H1 (cell line): ENCODE results near the gene XDH. TPM values are rescaled to one million over a fixed set of nuclear protein-coding genes. Genes with fewer than 3 reads are reported as not detected.

Experiments
- CTCF ChIA-PET: fragments of 300-600 bp; sonication (Branson Sonifier 250); formaldehyde crosslinking; loops from one replicate; lab custom pipeline; 2021; ENCODE audit not compliant: partially characterized antibody; lab: Charles Lee
- POLR2A ChIA-PET: fragments of 300-600 bp; sonication (Branson Sonifier 250); formaldehyde crosslinking; loops from one replicate; lab custom pipeline; 2021; ENCODE audit warnings: inconsistent platforms; ENCODE audit not compliant: partially characterized antibody; lab: Charles Lee
- DNase-seq, 2 experiments: peaks; one replicate each; pipeline versions ENCODE4 v3.0.0 to v3.0.0-alpha.2; 2010 to 2022; ENCODE audit warnings: low spot score in 2 of 2, low read depth in 1 of 2, mixed read lengths in 1 of 2
- FAIRE-seq: peaks from 2 replicates; lab custom pipeline; 2011; peaks lifted over from hg19 to GRCh38; lab: Jason Lieb, UNC
- H2AFZ ChIP-seq: 2 replicates; pipeline ENCODE4 v1.8.1; 2012; ENCODE audit warnings: low read length, inconsistent platforms
- H2AK5ac ChIP-seq: 2 replicates; pipeline ENCODE4 v1.6.1; 2013; ENCODE audit warnings: low read depth, low read length
- H2BK120ac ChIP-seq: replicated peaks from 2 replicates; pipeline ENCODE3; 2013; ENCODE audit warnings: low read depth, low read length, inconsistent platforms
- H2BK12ac ChIP-seq: 2 replicates; pipeline ENCODE4 v1.6.1; 2013; ENCODE audit warnings: low read depth, low read length
- H2BK15ac ChIP-seq: 2 replicates; pipeline ENCODE4 v1.6.1; 2013; ENCODE audit warnings: low read length
- H2BK20ac ChIP-seq: 2 replicates; pipeline ENCODE4 v1.6.1; 2013; ENCODE audit warnings: low read length
- H2BK5ac ChIP-seq: 2 replicates; pipeline ENCODE4 v1.6.1; 2013; ENCODE audit warnings: low read depth, low read length
- H3K14ac ChIP-seq: 2 replicates; pipeline ENCODE4 v1.6.1; 2013; ENCODE audit warnings: inconsistent platforms; ENCODE audit not compliant: insufficient read length
- H3K18ac ChIP-seq: 2 replicates; pipeline ENCODE4 v1.6.1; 2013; ENCODE audit warnings: low read length; ENCODE audit errors: extremely low read depth
- H3K23ac ChIP-seq: 2 replicates; pipeline ENCODE4 v1.6.1; 2013; ENCODE audit warnings: inconsistent platforms; ENCODE audit not compliant: insufficient read length
- H3K23me2 ChIP-seq: 2 replicates; pipeline ENCODE4 v1.6.1; 2013; ENCODE audit warnings: low read depth, low read length
- H3K27ac ChIP-seq: 2 replicates; pipeline ENCODE4 v1.6.1; 2011; ENCODE audit warnings: low read depth, low read length, inconsistent platforms
- H3K27me3 ChIP-seq, 4 experiments: replicated peaks in 1 of 4; 1 replicate in 1 of 4; 2 replicates in 3 of 4; pipeline versions ENCODE4 v1.6.1 to v1.8.1; 2011 to 2013; ENCODE audit warnings: low read length in 3 of 4, mild to moderate bottlenecking in 3 of 4, inconsistent platforms in 2 of 4, mixed read lengths in 2 of 4, moderate library complexity in 1 of 4; ENCODE audit not compliant: control insufficient read depth in 3 of 4, insufficient read depth in 3 of 4; ENCODE audit errors: extremely low read depth in 1 of 4
- H3K36me3 ChIP-seq, 4 experiments: 2 replicates each; pipeline versions ENCODE4 v1.6.1 to v1.8.1; 2011 to 2013; ENCODE audit warnings: mild to moderate bottlenecking in 4 of 4, low read length in 3 of 4, moderate library complexity in 2 of 4, control low read depth in 1 of 4, inconsistent platforms in 1 of 4; ENCODE audit not compliant: insufficient read depth in 4 of 4, control insufficient read depth in 2 of 4
- H3K4ac ChIP-seq: replicated peaks from 2 replicates; pipeline ENCODE3; 2013; ENCODE audit warnings: low read length, low read depth, mixed read lengths, inconsistent platforms; ENCODE audit not compliant: insufficient read length
- H3K4me1 ChIP-seq, 4 experiments: replicated peaks in 1 of 4; 1 replicate in 1 of 4; 2 replicates in 3 of 4; pipeline versions ENCODE4 v1.6.1 to v1.8.1; 2011 to 2013; ENCODE audit warnings: low read length in 3 of 4, inconsistent platforms in 2 of 4, mixed read lengths in 1 of 4; ENCODE audit not compliant: insufficient read depth in 4 of 4, control insufficient read depth in 3 of 4
- H3K4me2 ChIP-seq, 2 experiments: 2 replicates each; pipeline versions ENCODE4 v1.6.1 to v1.8.1; 2011 to 2013; ENCODE audit warnings: low read depth in 2 of 2, low read length in 2 of 2, control low read depth in 1 of 2, inconsistent platforms in 1 of 2, mild to moderate bottlenecking in 1 of 2; ENCODE audit not compliant: insufficient read depth in 1 of 2
- H3K4me3 ChIP-seq, 4 experiments: fragments of 200-600, 300-600 bp in 1 of 4; sonication (generic), shearing (Covaris generic), sonication (Bioruptor Twin) in 1 of 4; 2 replicates each; pipeline versions ENCODE4 v1.5.1 to v1.8.1; 2011 to 2016; ENCODE audit warnings: low read length in 4 of 4, low read depth in 3 of 4, control low read depth in 2 of 4, inconsistent platforms in 2 of 4, mild to moderate bottlenecking in 2 of 4, mixed read lengths in 1 of 4, moderate library complexity in 1 of 4; ENCODE audit not compliant: insufficient read depth in 2 of 4; ENCODE audit errors: extremely low read depth in 1 of 4
- H3K56ac ChIP-seq: replicated peaks from 2 replicates; pipeline ENCODE3; 2013; ENCODE audit warnings: low read depth, mild to moderate bottlenecking, mixed read lengths, low read length, inconsistent platforms; ENCODE audit not compliant: insufficient read length
- H3K79me1 ChIP-seq: 2 replicates; pipeline ENCODE4 v1.6.1; 2013; ENCODE audit warnings: low read depth, low read length, control low read depth
- H3K79me2 ChIP-seq, 2 experiments: 2 replicates each; pipeline versions ENCODE4 v1.6.1 to v1.8.1; 2012 to 2013; ENCODE audit warnings: low read length in 2 of 2, mild to moderate bottlenecking in 2 of 2, inconsistent platforms in 1 of 2; ENCODE audit not compliant: insufficient read depth in 2 of 2, control insufficient read depth in 1 of 2
- H3K9ac ChIP-seq, 4 experiments: replicated peaks in 1 of 4; 1 replicate in 1 of 4; 2 replicates in 3 of 4; pipeline versions ENCODE4 v1.6.1 to v1.8.1; 2011 to 2013; ENCODE audit warnings: low read depth in 3 of 4, low read length in 3 of 4, control low read depth in 2 of 4, mild to moderate bottlenecking in 2 of 4, moderate library complexity in 2 of 4, inconsistent platforms in 1 of 4; ENCODE audit errors: extremely low read depth in 1 of 4
- H3K9me3 ChIP-seq, 2 experiments: 2 replicates each; pipeline versions ENCODE4 v1.6.1 to v1.8.1; 2012 to 2013; ENCODE audit warnings: mild to moderate bottlenecking in 2 of 2, moderate library complexity in 2 of 2, control low read depth in 1 of 2, inconsistent platforms in 1 of 2, low read depth in 1 of 2, low read length in 1 of 2, mixed read lengths in 1 of 2; ENCODE audit not compliant: insufficient read depth in 2 of 2
- H4K20me1 ChIP-seq, 2 experiments: replicated peaks in 1 of 2; 2 replicates each; pipeline versions ENCODE3 to v1.8.1; 2011 to 2013; ENCODE audit warnings: inconsistent platforms in 2 of 2, low read length in 2 of 2, mild to moderate bottlenecking in 1 of 2; ENCODE audit not compliant: insufficient read depth in 2 of 2, control insufficient read depth in 1 of 2
- H4K5ac ChIP-seq: 2 replicates; pipeline ENCODE4 v1.6.1; 2013; ENCODE audit warnings: low read length, low read depth, mixed read lengths, inconsistent platforms; ENCODE audit not compliant: insufficient read length
- H4K8ac ChIP-seq: 2 replicates; pipeline ENCODE4 v1.8.0; 2013; ENCODE audit warnings: mild to moderate bottlenecking, moderate library complexity, low read length, inconsistent platforms; ENCODE audit not compliant: insufficient read depth; ENCODE audit errors: extremely low read depth
- H4K91ac ChIP-seq: replicated peaks from 2 replicates; pipeline ENCODE3; 2013; ENCODE audit warnings: low read length, mixed read lengths, inconsistent platforms; ENCODE audit not compliant: insufficient read length
- BCL11A ChIP-seq, 2 experiments: IDR thresholded peaks; one replicate each; pipeline ENCODE4 v1.6.1; 2011; ENCODE audit warnings: low read depth in 2 of 2, low read length in 2 of 2, mild to moderate bottlenecking in 2 of 2
- CTBP2 ChIP-seq: IDR thresholded peaks from 2 replicates; pipeline ENCODE4 v1.7.0; 2011; ENCODE audit warnings: borderline replicate concordance, mild to moderate bottlenecking, moderate library complexity, mixed read lengths, low read length; ENCODE audit not compliant: insufficient read depth, insufficient read length
- HDAC6 ChIP-seq: IDR thresholded peaks from one replicate; pipeline ENCODE4 v1.7.1; 2012; ENCODE audit warnings: low read depth, mild to moderate bottlenecking, inconsistent platforms, low read length, moderate library complexity
- JUN ChIP-seq: IDR thresholded peaks from 2 replicates; pipeline ENCODE4 v1.6.1; 2011; ENCODE audit warnings: low read depth, mild to moderate bottlenecking, improper control_type of control experiment, low read length
- JUND ChIP-seq: IDR thresholded peaks from 2 replicates; pipeline ENCODE4 v1.6.1; 2011; ENCODE audit warnings: mild to moderate bottlenecking, improper control_type of control experiment, low read length
- POLR2A ChIP-seq, 2 experiments: IDR thresholded peaks; 1 replicate in 1 of 2; 2 replicates in 1 of 2; pipeline ENCODE4 v1.6.1; 2011; ENCODE audit warnings: low read depth in 2 of 2, low read length in 2 of 2, mild to moderate bottlenecking in 2 of 2; ENCODE audit errors: control extremely low read depth in 1 of 2
- RAD21 ChIP-seq, 2 experiments: IDR thresholded peaks in 1 of 2; conservative IDR thresholded peaks in 1 of 2; 2 replicates each; pipeline ENCODE4 v1.6.1; 2011; ENCODE audit warnings: low read depth in 2 of 2, low read length in 2 of 2, improper control_type of control experiment in 1 of 2, inconsistent platforms in 1 of 2, mild to moderate bottlenecking in 1 of 2, moderate library complexity in 1 of 2
- SP2 ChIP-seq: IDR thresholded peaks from 2 replicates; pipeline ENCODE4 v1.6.1; 2012; ENCODE audit warnings: mild to moderate bottlenecking, low read length, inconsistent platforms
- SRF ChIP-seq: IDR thresholded peaks from 2 replicates; pipeline ENCODE4 v1.6.1; 2011; ENCODE audit warnings: mild to moderate bottlenecking, low read depth, low read length, moderate library complexity
- WGBS, 2 experiments: shearing (Covaris generic) in 1 of 2; methylation state at CpG; one replicate each; pipeline versions ENCODE4 v1.1.6 to v1.1.7; 2013 to 2015; ENCODE audit warnings: low lambda C conversion rate in 2 of 2, mixed read lengths in 2 of 2, inconsistent platforms in 1 of 2, low coverage in 1 of 2, missing lambda C conversion rate in 1 of 2; ENCODE audit not compliant: insufficient replicate concordance in 2 of 2, insufficient coverage in 1 of 2, insufficient read length in 1 of 2; ENCODE audit errors: extremely low coverage in 1 of 2, missing lambda C conversion rate in 1 of 2; 5-methylcytosine and 5-hydroxymethylcytosine counted together
- polyA plus RNA-seq, 7 experiments: library from polyadenylated mRNA; depleted of rRNA in 3 of 7; stranded (reverse) in 5 of 7; unstranded in 2 of 7; fragments of >200 nt in 5 of 7; fragments of 200-250 nt in 2 of 7; gene quantifications; 1 replicate in 5 of 7; 2 replicates in 1 of 7; 4 replicates in 1 of 7; pipeline versions ENCODE4 v1.2.1 to v1.2.3, GENCODE V29; 2011 to 2013; ENCODE audit warnings: missing spikeins in 2 of 7, mixed read lengths in 2 of 7
- total RNA-seq: library from RNA; stranded (reverse); fragmentation: NEBNext Ultra II Directional; extraction: Animal tissue kit (Norgen Biotek cat#: 25700); gene quantifications from 2 replicates; pipeline ENCODE4 v1.2.1, GENCODE V29; 2021
- TF ChIP-seq, protein P1 (sequence below): IDR thresholded peaks from 2 replicates; pipeline ENCODE4 v1.6.1; 2012; ENCODE audit warnings: low read length, inconsistent platforms

Gene XDH
- total and polyA plus RNA-seq, 2 of the 8 experiments (the other 6 are each of a cell fraction or from before 2014, with no cell fraction given) = 0.68 to 1.2 TPM

DNA sequence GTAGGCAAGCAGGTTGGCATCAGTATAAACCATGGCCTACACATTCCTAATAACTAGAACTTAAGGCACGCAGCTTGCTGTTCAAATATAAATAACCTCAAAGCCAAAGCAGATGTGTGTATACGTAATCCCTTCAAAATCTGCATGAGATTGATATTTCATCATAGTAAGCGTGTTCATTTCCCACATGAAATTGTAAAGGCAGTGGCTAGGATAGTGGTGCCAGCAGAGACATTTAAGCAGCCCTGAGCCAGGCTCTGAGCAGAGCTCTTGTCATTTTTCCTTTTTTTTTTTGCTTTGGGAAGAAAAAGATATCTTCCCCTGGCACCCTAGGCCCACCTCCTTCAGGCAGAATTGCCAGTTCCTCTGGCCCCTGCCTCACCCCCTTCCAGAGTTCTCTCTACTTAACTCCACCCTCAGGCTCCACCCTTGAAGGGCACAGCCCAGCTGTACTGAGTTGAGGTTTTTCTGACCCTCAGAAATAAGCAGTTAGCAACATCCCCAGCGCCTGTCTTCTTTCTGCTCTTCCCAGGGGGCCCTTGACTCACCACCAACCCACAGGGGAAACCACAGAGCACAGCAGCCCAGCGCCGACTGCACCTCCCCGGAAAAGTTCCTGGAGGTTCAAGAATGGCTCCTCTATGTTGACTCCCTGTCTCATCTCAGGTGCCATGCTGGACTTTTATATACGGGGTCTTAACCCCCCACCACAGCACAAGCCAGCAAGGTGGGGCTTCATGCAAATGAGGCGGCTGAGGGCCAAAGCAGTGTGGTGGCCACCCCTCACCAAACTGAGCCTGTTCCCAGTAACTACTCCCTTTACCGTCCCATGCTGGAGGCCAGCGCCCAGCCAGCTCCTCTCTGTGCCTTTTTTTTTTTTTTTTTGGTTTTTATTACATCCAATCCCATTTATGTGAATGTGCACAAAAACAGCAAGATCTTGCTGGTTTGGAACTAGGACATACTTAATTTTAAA, 95.9 kb downstream of the XDH start:
- Histone ChIP-seq H2AK5ac (no peak overlapping the region), H3K4me1 (peaks cover 0 to 5% (median under 1%) of the 10 kb centered on the region in 4 experiments; a peak in 2 of 7 replicates), H3K27ac (no peak overlapping the region), H3K9me3 (no peaks in the 10 kb centered on the region), H3K56ac (no peak overlapping the region), H3K4me2 (no peak overlapping the region; a peak in 1 of 4 replicates), H3K9ac (no peak overlapping the region), H2BK20ac (no peak overlapping the region), H4K20me1 (no peaks in the 10 kb centered on the region), H4K5ac (no peak overlapping the region), H3K18ac (no peak overlapping the region), H2AFZ (no peak overlapping the region), H2BK5ac (no peak overlapping the region), H3K36me3 (no peaks in the 10 kb centered on the region), H3K23ac (no peak overlapping the region), H3K27me3 (no peaks in the 10 kb centered on the region), H3K23me2 (no peaks in the 10 kb centered on the region), H3K4me3 (no peak overlapping the region), H4K8ac (no peak overlapping the region), H4K91ac (no peak overlapping the region), H3K14ac (no peak overlapping the region), H2BK12ac (no peak overlapping the region), H3K79me1 (no peaks in the 10 kb centered on the region; the same call in 1 of the 2 replicates), H2BK120ac (no peak overlapping the region), H3K4ac (no peak overlapping the region), H2BK15ac (no peak overlapping the region), H3K79me2 (no peaks in the 10 kb centered on the region)
- POLR2A ChIA-PET = interaction anchor here (1.1 kb wide), 1 partner anchor 1087 kb away, joined by 3 read pairs; no protein-coding TSS in a partner anchor
- WGBS, 2 experiments = 83% methylated on average over 11 of the region's 11 CpGs; no CpG with 5 or more reads in 1 of the 2 experiments
- DNase-seq = no peak
- FAIRE-seq = no peak
- CTCF ChIA-PET = interaction anchor here (0.6 to 9.4 kb wide), 4 partner anchors 13 to 1092 kb away, joined by 3 to 64 read pairs (median 3); no protein-coding TSS in a partner anchor
- TF ChIP-seq CTBP2 = no peak
- TF ChIP-seq SRF = no peak
- TF ChIP-seq POLR2A (IDR thresholded peaks at IDR 0.05; ENCODE audit: control extremely low read depth in 1 of 2, low read depth in 2 of 2, low read length in 2 of 2) = no peak
- no peak for TF ChIP-seq BCL11A (IDR thresholded peaks at IDR 0.05; ENCODE audit: low read depth in 2 of 2, low read length in 2 of 2)
- TF ChIP-seq JUND = no peak
- no peak for TF ChIP-seq SP2
- TF ChIP-seq RAD21 (IDR thresholded peaks at IDR 0.05 in 1 of 2, conservative IDR thresholded peaks at IDR 0.05 in 1 of 2; ENCODE audit: low read depth in 2 of 2, low read length in 2 of 2) = no peak
- TF ChIP-seq HDAC6 = no peak
- TF ChIP-seq, protein P1, sequence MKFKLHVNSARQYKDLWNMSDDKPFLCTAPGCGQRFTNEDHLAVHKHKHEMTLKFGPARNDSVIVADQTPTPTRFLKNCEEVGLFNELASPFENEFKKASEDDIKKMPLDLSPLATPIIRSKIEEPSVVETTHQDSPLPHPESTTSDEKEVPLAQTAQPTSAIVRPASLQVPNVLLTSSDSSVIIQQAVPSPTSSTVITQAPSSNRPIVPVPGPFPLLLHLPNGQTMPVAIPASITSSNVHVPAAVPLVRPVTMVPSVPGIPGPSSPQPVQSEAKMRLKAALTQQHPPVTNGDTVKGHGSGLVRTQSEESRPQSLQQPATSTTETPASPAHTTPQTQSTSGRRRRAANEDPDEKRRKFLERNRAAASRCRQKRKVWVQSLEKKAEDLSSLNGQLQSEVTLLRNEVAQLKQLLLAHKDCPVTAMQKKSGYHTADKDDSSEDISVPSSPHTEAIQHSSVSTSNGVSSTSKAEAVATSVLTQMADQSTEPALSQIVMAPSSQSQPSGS = no peak
- no peak for TF ChIP-seq JUN
